ENCODE measurements around the gene NOL4L. TPM values are rescaled to one million over a fixed set of nuclear protein-coding genes. Genes with fewer than 3 reads are reported as not detected.

Gene NOL4L
- total RNA-seq, 4 donors from 2014 or later, result 2.6 to 12.8 (median 6.4) TPM

- Histone ChIP-seq H3K36me3 (no peaks in the 10 kb centered on the region), H3K27me3 (no peaks in the 10 kb centered on the region), H3K4me1 (peaks cover 47% of the 10 kb centered on the region), H3K27ac (no peak overlapping the region), H3K9me3 (no peaks in the 10 kb centered on the region), H3K4me3 (peak overlapping the region; percentile 89)
- DNase-seq (ENCODE audit: low spot score in 2 of 2), result peak in 1 of 2 donors; percentile 83
- 4% methylated on average over 20 of the region's 20 CpGs for WGBS
- peak; percentile 78 to 82 for TF ChIP-seq CTCF (IDR thresholded peaks at IDR 0.05)
- TF ChIP-seq POLR2AphosphoS5 (IDR thresholded peaks at IDR 0.05), result no peak
Observed at GRCh38 chr20:32484958-32485769, 100.0 kb downstream of the NOL4L start.

GRCh38 chr20:32484225-32484957 lies 100.7 kb downstream of the NOL4L start:
- peak in 1 of 2 donors; percentile 80 for DNase-seq (ENCODE audit: low spot score in 2 of 2)

GRCh38 chr20:32483351-32484224 lies 101.5 kb downstream of the NOL4L start:
- H3K4me1 ChIP-seq, result peaks cover 53% of the 10 kb centered on the region
- TF ChIP-seq EP300 (IDR thresholded peaks at IDR 0.05) (no peak), POLR2A (IDR thresholded peaks at IDR 0.05) (no peak), CTCF (IDR thresholded peaks at IDR 0.05) (no peak), POLR2AphosphoS5 (IDR thresholded peaks at IDR 0.05) (no peak)
- 0% methylated on average over 28 of the region's 79 CpGs for WGBS

More at GRCh38 chr20:32484225-32484957, 100.7 kb downstream of the NOL4L start:
- H3K27ac ChIP-seq, result peak overlapping the region; percentile 61
- H3K36me3 ChIP-seq, result no peaks in the 10 kb centered on the region
- under 1% methylated on average over 47 of the region's 74 CpGs for WGBS
- peak overlapping the region; percentile 89 for H3K4me3 ChIP-seq
- peaks cover 53% of the 10 kb centered on the region for H3K4me1 ChIP-seq
- TF ChIP-seq EP300 (IDR thresholded peaks at IDR 0.05), result no peak
- no peak for TF ChIP-seq CTCF (IDR thresholded peaks at IDR 0.05)
- TF ChIP-seq POLR2AphosphoS5 (IDR thresholded peaks at IDR 0.05), result no peak
- TF ChIP-seq POLR2A (IDR thresholded peaks at IDR 0.05), result no peak
- no peaks in the 10 kb centered on the region for H3K9me3 ChIP-seq
- H3K27me3 ChIP-seq, result no peaks in the 10 kb centered on the region

GRCh38 chr20:32482442-32483261 lies 102.5 kb downstream of the NOL4L start:
- WGBS, result 8% methylated on average over 39 of the region's 82 CpGs
- TF ChIP-seq CTCF (IDR thresholded peaks at IDR 0.05), result no peak
- no peak for TF ChIP-seq POLR2AphosphoS5 (IDR thresholded peaks at IDR 0.05)
- no peak for TF ChIP-seq EP300 (IDR thresholded peaks at IDR 0.05)
- TF ChIP-seq POLR2A (IDR thresholded peaks at IDR 0.05), result no peak
- peaks cover 53% of the 10 kb centered on the region for H3K4me1 ChIP-seq
- no peaks in the 10 kb centered on the region for H3K27me3 ChIP-seq
- H3K36me3 ChIP-seq, result no peaks in the 10 kb centered on the region
- no peaks in the 10 kb centered on the region for H3K9me3 ChIP-seq
- peak in 1 of 2 donors; percentile 72 for DNase-seq (ENCODE audit: low spot score in 2 of 2)
- peak overlapping the region; percentile 77 for H3K27ac ChIP-seq
- peak overlapping the region; percentile 89 for H3K4me3 ChIP-seq

More at GRCh38 chr20:32483351-32484224, 101.5 kb downstream of the NOL4L start:
- H3K27me3 ChIP-seq, result no peaks in the 10 kb centered on the region
- DNase-seq (ENCODE audit: low spot score in 2 of 2), result peak in 1 of 2 donors; percentile 78
- peak overlapping the region; percentile 89 for H3K4me3 ChIP-seq
- no peaks in the 10 kb centered on the region for H3K9me3 ChIP-seq
- no peaks in the 10 kb centered on the region for H3K36me3 ChIP-seq
- H3K27ac ChIP-seq, result peak overlapping the region; percentile 77

Data from suprapubic skin (tissue), 4 donors.